Measurements from ENCODE around the gene RNFT2.
A peak's percentile ranks its signal among the peaks of the same experiment; 100 is the strongest.

Gene RNFT2

GRCh38 chr12:116703214-116703795 lies 34.8 kb upstream of the RNFT2 start:
- H3K27ac ChIP-seq = no peak overlapping the region
- no peaks in the 10 kb centered on the region for H3K9me3 ChIP-seq
- H3K4me1 ChIP-seq (ENCODE audit: control insufficient read depth in 1 of 2, insufficient read depth in 1 of 2, low read depth in 1 of 2, low read length in 1 of 2) = no peaks in the 10 kb centered on the region
- no peaks in the 10 kb centered on the region for H3K36me3 ChIP-seq
- no peak overlapping the region for H3K4me3 ChIP-seq (ENCODE audit: low read depth in 1 of 2, low read length in 1 of 2)
- TF ChIP-seq CTCF (IDR thresholded peaks at IDR 0.05) = peak; percentile 79
- H3K27me3 ChIP-seq = peaks cover 5% of the 10 kb centered on the region

- Histone ChIP-seq H3K36me3 (no peaks in the 10 kb centered on the region), H3K27ac (no peak overlapping the region), H3K9me3 (no peaks in the 10 kb centered on the region), H3K4me3 (ENCODE audit: low read depth in 1 of 2, low read length in 1 of 2) (no peak overlapping the region), H3K27me3 (peaks cover 30% of the 10 kb centered on the region), H3K4me1 (ENCODE audit: control insufficient read depth in 1 of 2, insufficient read depth in 1 of 2, low read depth in 1 of 2, low read length in 1 of 2) (peaks cover 0 to 3% of the 10 kb centered on the region in 2 experiments)
- no peak for TF ChIP-seq CTCF (IDR thresholded peaks at IDR 0.05)
Observed at GRCh38 chr12:116707751-116708150, 30.4 kb upstream of the RNFT2 start.

- Histone ChIP-seq H3K4me1 (ENCODE audit: control insufficient read depth in 1 of 2, insufficient read depth in 1 of 2, low read depth in 1 of 2, low read length in 1 of 2) (peaks cover 0 to 3% of the 10 kb centered on the region in 2 experiments), H3K27me3 (peaks cover 30% of the 10 kb centered on the region), H3K9me3 (no peaks in the 10 kb centered on the region), H3K36me3 (peaks cover under 1% of the 10 kb centered on the region), H3K27ac (no peak overlapping the region), H3K4me3 (ENCODE audit: low read depth in 1 of 2, low read length in 1 of 2) (no peak overlapping the region)
- TF ChIP-seq CTCF (IDR thresholded peaks at IDR 0.05) = no peak
Observed at GRCh38 chr12:116708826-116709756, 29.0 kb upstream of the RNFT2 start.

- Histone ChIP-seq H3K4me1 (ENCODE audit: control insufficient read depth in 1 of 2, insufficient read depth in 1 of 2, low read depth in 1 of 2, low read length in 1 of 2) (peaks cover 0 to 3% of the 10 kb centered on the region in 2 experiments), H3K27me3 (peaks cover 30% of the 10 kb centered on the region), H3K9me3 (no peaks in the 10 kb centered on the region), H3K4me3 (ENCODE audit: low read depth in 1 of 2, low read length in 1 of 2) (no peak overlapping the region), H3K27ac (no peak overlapping the region), H3K36me3 (peaks cover 4% of the 10 kb centered on the region)
- TF ChIP-seq CTCF (IDR thresholded peaks at IDR 0.05) = no peak
Observed at GRCh38 chr12:116709768-116710167, 28.3 kb upstream of the RNFT2 start.

GRCh38 chr12:116710370-116711150 lies 27.6 kb upstream of the RNFT2 start:
- H3K4me1 ChIP-seq (ENCODE audit: control insufficient read depth in 1 of 2, insufficient read depth in 1 of 2, low read depth in 1 of 2, low read length in 1 of 2) = peaks cover 0 to 3% of the 10 kb centered on the region in 2 experiments
- no peak for TF ChIP-seq CTCF (IDR thresholded peaks at IDR 0.05)

More at GRCh38 chr12:116710370-116711150, 27.6 kb upstream of the RNFT2 start:
- Histone ChIP-seq H3K9me3 (no peaks in the 10 kb centered on the region), H3K36me3 (peaks cover 11% of the 10 kb centered on the region), H3K27ac (no peak overlapping the region), H3K27me3 (peaks cover 30% of the 10 kb centered on the region), H3K4me3 (ENCODE audit: low read depth in 1 of 2, low read length in 1 of 2) (no peak overlapping the region)
